Neural cell (in vitro differentiated cells): Measurements from ENCODE around the gene KLHDC4. TPM values are rescaled to one million over a fixed set of nuclear protein-coding genes. Genes with fewer than 3 reads are reported as not detected.

ENCODE experiments used
- H2AFZ ChIP-seq: fragments of 200-600, 300-800 bp; sonication (generic), shearing (Covaris generic); 2 replicates; pipeline ENCODE4 v1.6.0; 2014; ENCODE audit warnings: low read depth, mild to moderate bottlenecking, antibody characterized with exemption, low read length, moderate library complexity
- H3F3A ChIP-seq: fragments of 200-600 bp; shearing (Covaris generic); 2 replicates; pipeline ENCODE4 v1.6.1; 2016; ENCODE audit warnings: mild to moderate bottlenecking, moderate library complexity, mixed read lengths, antibody characterized with exemption, low read length; ENCODE audit not compliant: insufficient read depth, poor library complexity, severe bottlenecking
- H3K27ac ChIP-seq: fragments of 200-600, 300-800 bp; sonication (generic), shearing (Covaris generic); 2 replicates; pipeline ENCODE4 v1.5.1; 2014; ENCODE audit warnings: mild to moderate bottlenecking, low read length, moderate library complexity
- H3K27me3 ChIP-seq: fragments of 300-800, 200-600 bp; sonication (generic), shearing (Covaris generic); 2 replicates; pipeline ENCODE4 v1.6.0; 2014; ENCODE audit warnings: mild to moderate bottlenecking, low read depth, low read length, moderate library complexity; ENCODE audit not compliant: insufficient read depth
- H3K36me3 ChIP-seq: fragments of 300-800, 200-600 bp; sonication (generic), shearing (Covaris generic); 2 replicates; pipeline ENCODE4 v1.5.1; 2014; ENCODE audit warnings: mild to moderate bottlenecking, antibody characterized with exemption, low read length, moderate library complexity; ENCODE audit not compliant: insufficient read depth
- H3K4me2 ChIP-seq: fragments of 300-800, 200-600 bp; sonication (generic), shearing (Covaris generic); 2 replicates; pipeline ENCODE4 v1.6.0; 2014; ENCODE audit warnings: mild to moderate bottlenecking, low read length
- H3K4me3 ChIP-seq: fragments of 300-800, 200-600 bp; sonication (generic), shearing (Covaris generic); 2 replicates; pipeline ENCODE4 v1.5.1; 2014; ENCODE audit warnings: mild to moderate bottlenecking, low read length, moderate library complexity
- H3K79me2 ChIP-seq: fragments of 200-600 bp; shearing (Covaris generic); replicated peaks from 2 replicates; pipeline ENCODE4 v1.6.0; 2014; ENCODE audit warnings: mild to moderate bottlenecking, low read length, moderate library complexity; ENCODE audit not compliant: insufficient read depth
- H3K9ac ChIP-seq: fragments of 300-800, 200-600 bp; sonication (generic), shearing (Covaris generic); 2 replicates; pipeline ENCODE4 v1.6.1; 2016; ENCODE audit warnings: mild to moderate bottlenecking, low read length, mixed read lengths
- H3K9me2 ChIP-seq: fragments of 200-600 bp; shearing (Covaris generic); 2 replicates; pipeline ENCODE4 v1.6.1; 2016; ENCODE audit warnings: mild to moderate bottlenecking, low read length, mixed read lengths; ENCODE audit not compliant: insufficient read depth
- H3K9me3 ChIP-seq: fragments of 200-600, 300-800 bp; sonication (generic), shearing (Covaris generic); 2 replicates; pipeline ENCODE4 v1.6.1; 2016; ENCODE audit warnings: mild to moderate bottlenecking, mixed run types, low read length, moderate library complexity, mixed read lengths
- H4K20me1 ChIP-seq: fragments of 200-600 bp; shearing (Covaris generic); 2 replicates; pipeline ENCODE4 v1.6.1; 2016; ENCODE audit warnings: mild to moderate bottlenecking, mixed run types; ENCODE audit not compliant: insufficient read depth
- EP300 ChIP-seq: fragments of 450-650 bp; conservative IDR thresholded peaks from 2 replicates; pipeline ENCODE4 v1.6.1; 2014; ENCODE audit warnings: antibody characterized with exemption, mild to moderate bottlenecking, moderate library complexity; ENCODE audit not compliant: poor library complexity, severe bottlenecking
- EZH2 ChIP-seq: fragments of 200-600, 300-800 bp; shearing (Covaris generic), sonication (generic); IDR thresholded peaks from 2 replicates; pipeline ENCODE4 v1.6.1; 2014; ENCODE audit warnings: antibody characterized with exemption, low read length, borderline replicate concordance, mild to moderate bottlenecking; ENCODE audit not compliant: insufficient read depth, poor library complexity, severe bottlenecking
- MXI1 ChIP-seq: fragments of 450-650 bp; conservative IDR thresholded peaks from 2 replicates; pipeline ENCODE4 v1.6.1; 2014; ENCODE audit warnings: antibody characterized with exemption, mild to moderate bottlenecking; ENCODE audit not compliant: poor library complexity, severe bottlenecking
- POLR2AphosphoS5 ChIP-seq: IDR thresholded peaks from 2 replicates; pipeline ENCODE4 v1.6.1; 2012
- RAD21 ChIP-seq: fragments of 450-650 bp; conservative IDR thresholded peaks from 2 replicates; pipeline ENCODE4 v1.6.1; 2014; ENCODE audit warnings: antibody characterized with exemption, mild to moderate bottlenecking, moderate library complexity
- SMC3 ChIP-seq: fragments of 450-650 bp; conservative IDR thresholded peaks from 2 replicates; pipeline ENCODE4 v1.6.1; 2014; ENCODE audit warnings: antibody characterized with exemption, mild to moderate bottlenecking, moderate library complexity; ENCODE audit not compliant: poor library complexity
- TAF1 ChIP-seq: IDR thresholded peaks from 2 replicates; pipeline ENCODE4 v1.6.1; 2012; ENCODE audit warnings: low read depth
- polyA plus RNA-seq: library from polyadenylated mRNA; depleted of rRNA; stranded (reverse); fragments of >200 nt; gene quantifications from 2 replicates; pipeline ENCODE4 v1.2.3, GENCODE V29; 2014
- TF ChIP-seq, protein P1 (sequence below): IDR thresholded peaks from 2 replicates; pipeline ENCODE4 v1.6.1; 2012; ENCODE audit warnings: borderline replicate concordance
- TF ChIP-seq, protein P2 (sequence below): fragments of 450-650 bp; IDR thresholded peaks from 2 replicates; pipeline ENCODE4 v1.5.1; 2014; ENCODE audit warnings: antibody characterized with exemption, mild to moderate bottlenecking, moderate library complexity; ENCODE audit not compliant: poor library complexity, severe bottlenecking

The KLHDC4 gene
- polyA plus RNA-seq, 1 donor from 2014 or later = 27.5 TPM

DNA sequence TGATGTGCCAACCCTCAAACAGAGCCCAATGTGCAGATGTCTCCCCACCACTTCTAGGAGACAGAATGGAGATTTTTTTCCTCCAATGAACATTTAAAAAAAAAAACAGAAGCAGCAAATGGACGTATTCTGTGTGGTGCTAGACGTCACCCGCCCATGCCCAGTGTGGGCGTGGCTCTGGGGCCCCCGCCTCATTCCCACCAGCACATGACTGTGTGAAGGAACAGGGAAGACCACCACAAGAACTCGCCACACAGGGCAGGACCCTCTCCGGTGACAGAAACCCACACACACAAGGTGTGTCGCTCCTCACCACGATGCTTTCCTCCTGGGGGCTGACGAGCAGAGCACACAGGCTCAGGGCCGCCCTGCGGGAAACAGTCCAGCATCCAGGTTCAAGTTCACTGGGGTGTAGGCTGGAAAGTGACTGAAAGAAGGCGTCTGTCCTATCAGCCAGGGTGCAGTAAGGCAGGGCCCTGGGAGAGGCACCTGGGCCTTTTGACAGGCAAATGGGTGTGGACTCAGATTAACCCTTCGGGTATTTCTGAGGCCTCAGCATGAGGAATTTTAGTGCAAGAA is 53.5 kb downstream of the KLHDC4 start:
- no peaks in the 10 kb centered on the region for H3K36me3 ChIP-seq
- no peak overlapping the region for H3K4me3 ChIP-seq
- H3K27ac ChIP-seq = no peak overlapping the region
- H2AFZ ChIP-seq = no peak overlapping the region
- no peak overlapping the region for H3K4me2 ChIP-seq
- no peaks in the 10 kb centered on the region for H4K20me1 ChIP-seq
- no peak for TF ChIP-seq TAF1
- no peak for TF ChIP-seq MXI1
- no peak for TF ChIP-seq POLR2AphosphoS5
- no peak for TF ChIP-seq EZH2
- TF ChIP-seq, protein P1, sequence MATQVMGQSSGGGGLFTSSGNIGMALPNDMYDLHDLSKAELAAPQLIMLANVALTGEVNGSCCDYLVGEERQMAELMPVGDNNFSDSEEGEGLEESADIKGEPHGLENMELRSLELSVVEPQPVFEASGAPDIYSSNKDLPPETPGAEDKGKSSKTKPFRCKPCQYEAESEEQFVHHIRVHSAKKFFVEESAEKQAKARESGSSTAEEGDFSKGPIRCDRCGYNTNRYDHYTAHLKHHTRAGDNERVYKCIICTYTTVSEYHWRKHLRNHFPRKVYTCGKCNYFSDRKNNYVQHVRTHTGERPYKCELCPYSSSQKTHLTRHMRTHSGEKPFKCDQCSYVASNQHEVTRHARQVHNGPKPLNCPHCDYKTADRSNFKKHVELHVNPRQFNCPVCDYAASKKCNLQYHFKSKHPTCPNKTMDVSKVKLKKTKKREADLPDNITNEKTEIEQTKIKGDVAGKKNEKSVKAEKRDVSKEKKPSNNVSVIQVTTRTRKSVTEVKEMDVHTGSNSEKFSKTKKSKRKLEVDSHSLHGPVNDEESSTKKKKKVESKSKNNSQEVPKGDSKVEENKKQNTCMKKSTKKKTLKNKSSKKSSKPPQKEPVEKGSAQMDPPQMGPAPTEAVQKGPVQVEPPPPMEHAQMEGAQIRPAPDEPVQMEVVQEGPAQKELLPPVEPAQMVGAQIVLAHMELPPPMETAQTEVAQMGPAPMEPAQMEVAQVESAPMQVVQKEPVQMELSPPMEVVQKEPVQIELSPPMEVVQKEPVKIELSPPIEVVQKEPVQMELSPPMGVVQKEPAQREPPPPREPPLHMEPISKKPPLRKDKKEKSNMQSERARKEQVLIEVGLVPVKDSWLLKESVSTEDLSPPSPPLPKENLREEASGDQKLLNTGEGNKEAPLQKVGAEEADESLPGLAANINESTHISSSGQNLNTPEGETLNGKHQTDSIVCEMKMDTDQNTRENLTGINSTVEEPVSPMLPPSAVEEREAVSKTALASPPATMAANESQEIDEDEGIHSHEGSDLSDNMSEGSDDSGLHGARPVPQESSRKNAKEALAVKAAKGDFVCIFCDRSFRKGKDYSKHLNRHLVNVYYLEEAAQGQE = no peak
- no peak for TF ChIP-seq SMC3
- no peak for TF ChIP-seq RAD21
- TF ChIP-seq, protein P2, sequence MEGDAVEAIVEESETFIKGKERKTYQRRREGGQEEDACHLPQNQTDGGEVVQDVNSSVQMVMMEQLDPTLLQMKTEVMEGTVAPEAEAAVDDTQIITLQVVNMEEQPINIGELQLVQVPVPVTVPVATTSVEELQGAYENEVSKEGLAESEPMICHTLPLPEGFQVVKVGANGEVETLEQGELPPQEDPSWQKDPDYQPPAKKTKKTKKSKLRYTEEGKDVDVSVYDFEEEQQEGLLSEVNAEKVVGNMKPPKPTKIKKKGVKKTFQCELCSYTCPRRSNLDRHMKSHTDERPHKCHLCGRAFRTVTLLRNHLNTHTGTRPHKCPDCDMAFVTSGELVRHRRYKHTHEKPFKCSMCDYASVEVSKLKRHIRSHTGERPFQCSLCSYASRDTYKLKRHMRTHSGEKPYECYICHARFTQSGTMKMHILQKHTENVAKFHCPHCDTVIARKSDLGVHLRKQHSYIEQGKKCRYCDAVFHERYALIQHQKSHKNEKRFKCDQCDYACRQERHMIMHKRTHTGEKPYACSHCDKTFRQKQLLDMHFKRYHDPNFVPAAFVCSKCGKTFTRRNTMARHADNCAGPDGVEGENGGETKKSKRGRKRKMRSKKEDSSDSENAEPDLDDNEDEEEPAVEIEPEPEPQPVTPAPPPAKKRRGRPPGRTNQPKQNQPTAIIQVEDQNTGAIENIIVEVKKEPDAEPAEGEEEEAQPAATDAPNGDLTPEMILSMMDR = no peak
- no peak for TF ChIP-seq EP300
- H3K9ac ChIP-seq = no peak overlapping the region
- H3K79me2 ChIP-seq = no peaks in the 10 kb centered on the region
- no peaks in the 10 kb centered on the region for H3F3A ChIP-seq
- H3K9me3 ChIP-seq = no peaks in the 10 kb centered on the region
- H3K27me3 ChIP-seq = no peaks in the 10 kb centered on the region
- no peaks in the 10 kb centered on the region for H3K9me2 ChIP-seq

GRCh38 chr16:87710887-87711286 is 54.9 kb downstream of the KLHDC4 start:
- Histone ChIP-seq H3K9ac (no peak overlapping the region), H4K20me1 (no peaks in the 10 kb centered on the region), H3K27ac (no peak overlapping the region), H3K4me2 (no peak overlapping the region), H3K9me2 (no peaks in the 10 kb centered on the region), H3K9me3 (no peaks in the 10 kb centered on the region), H3K36me3 (no peaks in the 10 kb centered on the region), H3F3A (no peaks in the 10 kb centered on the region), H3K4me3 (no peak overlapping the region), H2AFZ (no peak overlapping the region), H3K79me2 (no peaks in the 10 kb centered on the region), H3K27me3 (no peaks in the 10 kb centered on the region)
- no peak for TF ChIP-seq EZH2
- TF ChIP-seq SMC3 = no peak
- no peak for TF ChIP-seq EP300
- TF ChIP-seq MXI1 = no peak
- TF ChIP-seq POLR2AphosphoS5 = no peak
- TF ChIP-seq, protein P1 = no peak
- TF ChIP-seq RAD21 = no peak
